ENCODE results near the gene TRHDE.
A peak's percentile ranks its signal among the peaks of the same experiment; 100 is the strongest.

TRHDE gene

GRCh38 chr12:72330784-72331183 is 58.6 kb downstream of the TRHDE start:
- H3K4me3 ChIP-seq (ENCODE audit: low read depth, low read length), result peak overlapping the region; percentile 8; the same call in 1 of the 2 replicates

GRCh38 chr12:72337382-72337781 is 65.2 kb downstream of the TRHDE start:
- no peak overlapping the region for H3K4me3 ChIP-seq (ENCODE audit: low read depth, low read length)
- no peak for TF ChIP-seq CTCF (IDR thresholded peaks at IDR 0.05; ENCODE audit: low read depth, low read length)

More at GRCh38 chr12:72330784-72331183, 58.6 kb downstream of the TRHDE start:
- no peak for TF ChIP-seq CTCF (IDR thresholded peaks at IDR 0.05; ENCODE audit: low read depth, low read length)

GRCh38 chr12:72337946-72338345 is 65.8 kb downstream of the TRHDE start:
- TF ChIP-seq CTCF (IDR thresholded peaks at IDR 0.05; ENCODE audit: low read depth, low read length), result no peak
- no peak overlapping the region for H3K4me3 ChIP-seq (ENCODE audit: low read depth, low read length)

- TF ChIP-seq CTCF (IDR thresholded peaks at IDR 0.05; ENCODE audit: low read depth, low read length), result no peak
Observed at GRCh38 chr12:72338437-72338836, 66.3 kb downstream of the TRHDE start.

GRCh38 chr12:72346363-72346944 is 74.3 kb downstream of the TRHDE start:
- peak; percentile 33 for TF ChIP-seq CTCF (IDR thresholded peaks at IDR 0.05; ENCODE audit: low read depth, low read length)
- H3K4me3 ChIP-seq (ENCODE audit: low read depth, low read length), result no peak overlapping the region

More at GRCh38 chr12:72338437-72338836, 66.3 kb downstream of the TRHDE start:
- H3K4me3 ChIP-seq (ENCODE audit: low read depth, low read length), result no peak overlapping the region

- no peak for TF ChIP-seq CTCF (IDR thresholded peaks at IDR 0.05; ENCODE audit: low read depth, low read length)
- no peak overlapping the region for H3K4me3 ChIP-seq (ENCODE audit: low read depth, low read length)
Observed at GRCh38 chr12:72349491-72349890, 77.3 kb downstream of the TRHDE start.

GRCh38 chr12:72359416-72359815 is 87.2 kb downstream of the TRHDE start:
- no peak overlapping the region for H3K4me3 ChIP-seq (ENCODE audit: low read depth, low read length)
- TF ChIP-seq CTCF (IDR thresholded peaks at IDR 0.05; ENCODE audit: low read depth, low read length), result no peak
